GM20000 (cell line): ENCODE measurements around the gene OGFRL1.

Source experiments
- DNase-seq: peaks from one replicate; pipeline ENCODE4 v3.0.0; 2012; ENCODE audit warnings: low spot score
- TF ChIP-seq, protein P1 (sequence below): IDR thresholded peaks from 2 replicates; pipeline ENCODE4 v1.5.1; 2012; ENCODE audit warnings: mild to moderate bottlenecking, control low read depth; ENCODE audit errors: extremely low read depth, missing control alignments

OGFRL1 gene

DNA sequence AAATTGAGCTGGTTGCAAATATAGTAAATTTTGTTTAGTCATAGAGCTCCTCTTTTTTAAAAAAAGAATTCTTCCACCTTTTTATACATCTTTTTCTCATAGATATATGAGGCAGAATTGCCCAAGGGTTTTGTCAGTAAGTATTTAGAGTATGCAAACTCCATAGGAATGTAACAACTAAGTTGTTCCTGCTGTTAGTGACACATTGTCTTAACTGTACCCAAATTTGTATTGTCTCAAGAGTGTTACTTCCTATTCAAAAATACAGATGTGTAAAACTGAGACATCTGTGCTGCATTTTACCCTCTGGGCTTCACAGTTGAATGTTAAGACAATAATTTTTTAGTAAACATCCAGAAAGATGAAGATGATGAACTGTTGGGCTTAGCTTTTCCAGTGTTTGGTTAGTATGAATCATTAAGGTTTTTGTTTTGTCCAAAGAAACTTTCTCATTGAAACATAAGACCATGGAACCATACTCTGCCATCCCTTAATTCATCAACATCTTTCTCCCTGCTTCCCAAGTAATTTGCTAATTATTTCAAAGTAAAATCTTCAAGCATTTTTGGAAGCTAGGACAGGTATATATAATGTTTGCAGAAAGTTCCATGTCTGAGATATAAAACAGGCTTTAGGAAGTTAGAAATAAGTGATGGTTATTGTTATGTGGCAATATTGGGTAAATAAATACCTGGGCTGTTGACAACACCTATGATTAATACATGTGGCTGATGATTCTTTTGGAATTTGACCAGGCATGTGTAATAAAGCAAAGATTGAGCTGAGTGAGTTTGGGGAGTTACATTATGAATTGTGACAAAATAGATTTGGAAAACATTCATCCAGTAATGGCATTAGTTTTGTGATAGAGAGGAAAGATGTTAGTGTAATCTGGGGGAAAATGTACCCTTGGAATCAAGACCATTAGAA, 11.2 kb downstream of the OGFRL1 start:
- TF ChIP-seq, protein P1, sequence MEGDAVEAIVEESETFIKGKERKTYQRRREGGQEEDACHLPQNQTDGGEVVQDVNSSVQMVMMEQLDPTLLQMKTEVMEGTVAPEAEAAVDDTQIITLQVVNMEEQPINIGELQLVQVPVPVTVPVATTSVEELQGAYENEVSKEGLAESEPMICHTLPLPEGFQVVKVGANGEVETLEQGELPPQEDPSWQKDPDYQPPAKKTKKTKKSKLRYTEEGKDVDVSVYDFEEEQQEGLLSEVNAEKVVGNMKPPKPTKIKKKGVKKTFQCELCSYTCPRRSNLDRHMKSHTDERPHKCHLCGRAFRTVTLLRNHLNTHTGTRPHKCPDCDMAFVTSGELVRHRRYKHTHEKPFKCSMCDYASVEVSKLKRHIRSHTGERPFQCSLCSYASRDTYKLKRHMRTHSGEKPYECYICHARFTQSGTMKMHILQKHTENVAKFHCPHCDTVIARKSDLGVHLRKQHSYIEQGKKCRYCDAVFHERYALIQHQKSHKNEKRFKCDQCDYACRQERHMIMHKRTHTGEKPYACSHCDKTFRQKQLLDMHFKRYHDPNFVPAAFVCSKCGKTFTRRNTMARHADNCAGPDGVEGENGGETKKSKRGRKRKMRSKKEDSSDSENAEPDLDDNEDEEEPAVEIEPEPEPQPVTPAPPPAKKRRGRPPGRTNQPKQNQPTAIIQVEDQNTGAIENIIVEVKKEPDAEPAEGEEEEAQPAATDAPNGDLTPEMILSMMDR, result no peak
- no peak for DNase-seq

DNA sequence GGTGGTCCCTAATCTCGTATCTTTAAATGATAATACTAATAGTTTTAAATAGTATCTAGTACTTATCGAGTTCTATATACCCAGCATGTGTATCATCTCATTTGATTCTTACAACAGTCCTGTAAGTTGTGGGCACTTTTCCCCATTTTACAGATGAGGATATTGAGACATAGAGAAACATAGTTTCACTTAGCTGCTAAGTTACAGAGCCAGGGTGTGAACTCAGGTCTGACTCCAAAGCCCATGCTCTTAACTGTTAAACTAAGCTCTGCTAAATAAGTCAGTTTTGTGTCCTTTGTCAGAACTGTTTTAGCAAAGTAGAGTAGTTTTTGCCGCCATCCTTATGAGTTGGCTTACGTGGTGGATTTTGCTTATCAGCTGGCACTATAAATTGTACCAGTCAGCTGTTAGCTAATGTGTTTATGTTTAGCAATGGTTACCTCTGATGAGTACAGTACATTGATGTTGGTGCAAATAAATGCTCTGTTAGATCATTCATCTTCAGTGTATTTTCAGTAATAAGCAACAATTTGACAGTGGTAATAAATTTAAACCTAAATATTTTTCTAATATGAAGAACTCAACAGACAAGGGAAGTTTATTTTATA, 12.1 kb downstream of the OGFRL1 start:
- TF ChIP-seq, protein P1, result no peak
- no peak for DNase-seq

DNA sequence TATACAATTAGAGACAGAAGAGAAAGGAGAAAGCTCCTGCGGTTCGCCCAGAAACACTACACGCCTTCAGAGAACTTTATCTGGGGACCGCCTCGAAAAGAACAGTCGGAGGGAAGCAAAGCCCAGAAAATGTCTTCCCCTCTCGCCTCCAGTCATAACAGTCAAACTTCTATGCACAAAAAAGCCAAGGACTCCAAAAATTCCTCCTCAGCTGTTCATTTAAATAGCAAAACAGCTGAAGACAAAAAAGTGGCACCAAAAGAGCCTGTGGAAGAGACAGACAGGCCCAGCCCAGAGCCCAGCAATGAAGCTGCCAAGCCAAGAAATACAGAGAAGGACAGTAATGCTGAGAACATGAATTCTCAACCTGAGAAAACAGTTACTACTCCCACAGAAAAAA, 12.9 kb downstream of the OGFRL1 start:
- DNase-seq, result no peak
- TF ChIP-seq, protein P1, result no peak

DNA sequence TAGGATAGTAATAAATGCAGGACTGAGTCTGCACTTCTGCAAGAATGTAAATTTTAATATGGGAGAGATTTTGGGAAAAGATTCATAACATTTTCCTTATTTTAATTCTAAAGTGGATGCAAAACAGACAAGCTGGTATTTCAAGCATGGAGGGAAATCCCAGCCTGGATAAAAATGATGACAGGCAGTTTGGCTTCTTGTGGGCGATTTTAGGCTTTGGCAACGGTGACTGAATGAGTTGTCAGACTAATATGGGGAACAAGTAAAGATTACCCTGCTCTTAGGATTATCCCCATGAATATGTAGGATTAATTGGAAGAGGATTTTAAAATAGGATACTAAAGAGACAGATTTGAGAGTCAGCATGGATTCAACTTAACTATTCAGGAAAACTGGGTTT, 21.0 kb downstream of the OGFRL1 start:
- DNase-seq, result no peak
- TF ChIP-seq, protein P1, result no peak

DNA sequence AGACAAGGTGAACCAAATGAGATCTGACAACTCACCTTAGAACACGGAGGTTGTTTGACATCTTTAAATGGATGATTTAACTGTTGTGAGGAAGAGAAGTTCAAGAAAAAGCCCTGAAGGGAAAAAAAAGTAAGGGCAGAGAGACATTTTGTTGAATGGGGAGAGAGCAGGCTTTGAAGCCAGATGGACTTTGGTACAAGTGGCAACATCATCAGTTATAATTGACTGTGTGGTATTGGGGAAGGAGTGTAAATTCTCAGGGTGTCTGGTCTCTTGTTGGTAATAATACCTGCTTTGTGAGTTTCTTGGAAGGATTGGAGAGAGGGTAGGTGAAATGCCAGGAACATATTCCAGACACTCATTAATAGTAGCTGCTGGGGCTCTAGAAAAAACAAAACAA, 21.6 kb downstream of the OGFRL1 start:
- no peak for DNase-seq
- TF ChIP-seq, protein P1, result no peak

DNA sequence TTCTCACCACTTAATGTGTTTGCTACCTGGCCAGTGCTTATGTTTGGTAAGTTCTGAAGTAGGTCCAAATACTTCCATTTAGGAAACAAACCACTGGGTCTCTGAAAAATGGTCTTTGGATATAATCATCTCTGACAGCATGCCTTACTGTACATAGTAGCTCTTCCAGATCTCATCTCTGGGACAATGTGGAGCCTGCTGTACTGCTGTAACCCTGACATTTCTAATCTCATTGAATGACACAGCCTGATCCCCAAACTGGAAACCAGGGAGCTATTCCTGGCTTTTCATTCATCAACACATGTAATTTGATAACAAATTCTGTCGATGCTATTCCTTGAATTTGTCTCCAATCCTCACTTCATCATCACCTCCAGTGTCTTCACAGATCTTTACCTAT, 23.5 kb downstream of the OGFRL1 start:
- TF ChIP-seq, protein P1, result no peak
- DNase-seq, result no peak

DNA sequence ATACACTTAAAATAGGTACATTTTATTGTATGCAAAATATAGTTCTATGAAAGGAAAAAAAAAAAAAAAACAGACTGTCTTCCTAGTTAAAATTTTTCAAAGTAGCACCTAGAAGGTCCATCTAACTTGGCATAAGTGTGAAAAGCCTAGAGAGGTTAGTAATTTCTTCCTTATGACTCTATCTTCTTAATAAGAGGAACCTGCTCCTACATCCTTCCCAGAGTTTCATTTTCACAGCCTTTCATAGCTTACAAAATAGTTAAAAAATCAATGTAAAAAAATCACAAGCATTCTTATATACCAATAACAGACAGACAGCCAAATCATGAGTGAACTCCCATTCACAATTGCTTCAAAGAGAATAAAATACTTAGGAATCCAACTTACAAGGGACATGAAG, 28.8 kb downstream of the OGFRL1 start:
- TF ChIP-seq, protein P1, result no peak

More for the DNA sequence above, 28.8 kb downstream of the OGFRL1 start:
- no peak for DNase-seq
